ENCODE results near the gene LMO1. TPM values are rescaled to one million over a fixed set of nuclear protein-coding genes. Genes with fewer than 3 reads are reported as not detected.
A peak's percentile ranks its signal among the peaks of the same experiment; 100 is the strongest.

Gene LMO1
- total and polyA plus RNA-seq, 2 of the 8 experiments (the other 6 are each of a cell fraction or from before 2014, with no cell fraction given): 0.17 TPM; not detected in 1

DNA sequence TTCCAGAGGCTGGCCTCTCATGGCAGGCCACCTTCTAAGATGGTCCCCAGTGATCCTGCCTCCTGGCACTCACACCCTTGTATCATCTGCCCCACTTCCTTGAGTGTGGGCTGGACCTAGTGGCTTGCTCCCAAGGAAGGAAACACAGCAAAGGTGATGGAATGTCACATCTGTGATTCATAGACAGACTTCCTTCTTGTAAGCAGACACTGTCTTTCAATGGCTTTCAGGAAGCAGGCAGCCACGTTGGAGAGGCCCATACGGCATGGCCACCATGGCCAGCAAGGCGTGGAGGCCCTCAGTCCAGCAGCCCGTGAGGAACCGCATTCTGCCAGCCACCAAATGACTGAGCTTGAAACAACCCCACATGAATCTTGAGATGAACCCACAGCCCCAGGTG, 11.3 kb downstream of the LMO1 start:
- no peak overlapping the region for H4K91ac ChIP-seq (replicated peaks; ENCODE audit: insufficient read length, low read length)
- H3K4ac ChIP-seq (replicated peaks; ENCODE audit: insufficient read length, low read depth, low read length): no peak overlapping the region
- WGBS, 2 experiments (ENCODE audit: extremely low coverage in 1 of 2, insufficient coverage in 1 of 2, insufficient read length in 1 of 2, insufficient replicate concordance in 2 of 2, low coverage in 1 of 2, low lambda C conversion rate in 2 of 2, missing lambda C conversion rate in 1 of 2): 97% methylated on average over 5 of the region's 5 CpGs; no CpG with 5 or more reads in 1 of the 2 experiments
- H3K4me3 ChIP-seq (ENCODE audit: extremely low read depth in 1 of 4, insufficient read depth in 2 of 4, low read depth in 3 of 4, low read length in 4 of 4): no peak overlapping the region
- no peaks in the 10 kb centered on the region; a peak in 1 of 8 replicates for H3K36me3 ChIP-seq (ENCODE audit: control insufficient read depth in 2 of 4, insufficient read depth in 4 of 4, low read length in 3 of 4)
- H3K79me2 ChIP-seq (ENCODE audit: control insufficient read depth in 1 of 2, insufficient read depth in 2 of 2, low read length in 2 of 2): no peaks in the 10 kb centered on the region
- FAIRE-seq (no peak), DNase-seq (ENCODE audit: low read depth in 1 of 2, low spot score in 2 of 2) (peak in 1 of 2 experiments; percentile 14)
- no peak overlapping the region for H3K56ac ChIP-seq (replicated peaks; ENCODE audit: insufficient read length, low read depth, low read length)
- no peak overlapping the region for H4K5ac ChIP-seq (ENCODE audit: insufficient read length, low read depth, low read length)
- ChIA-PET POLR2A (ENCODE audit: partially characterized antibody) (no interaction called here), CTCF (ENCODE audit: partially characterized antibody) (interaction anchor here (0.6 to 16.6 kb wide), 8 partner anchors 11 to 974 kb away, joined by 3 to 171 read pairs (median 4); partner anchors contain the start of gene LMO1)
- no peak overlapping the region for H2AFZ ChIP-seq (ENCODE audit: low read length)
- H2BK15ac ChIP-seq (ENCODE audit: low read length): no peak overlapping the region
- H4K20me1 ChIP-seq (replicated peaks in 1 of 2; ENCODE audit: control insufficient read depth in 1 of 2, insufficient read depth in 2 of 2, low read length in 2 of 2): peaks cover 0 to 3% of the 10 kb centered on the region in 2 experiments
- H3K9me3 ChIP-seq (ENCODE audit: insufficient read depth in 2 of 2, low read depth in 1 of 2, low read length in 1 of 2): no peaks in the 10 kb centered on the region
- H4K8ac ChIP-seq (ENCODE audit: extremely low read depth, insufficient read depth, low read length): no peak overlapping the region
- H2BK5ac ChIP-seq (ENCODE audit: low read depth, low read length): no peak overlapping the region
- H3K4me2 ChIP-seq (ENCODE audit: insufficient read depth in 1 of 2, low read depth in 2 of 2, low read length in 2 of 2): no peak overlapping the region
- no peak overlapping the region for H3K9ac ChIP-seq (replicated peaks in 1 of 4; ENCODE audit: extremely low read depth in 1 of 4, low read depth in 3 of 4, low read length in 3 of 4)
- H3K23me2 ChIP-seq (ENCODE audit: low read depth, low read length): peaks cover 4% of the 10 kb centered on the region; the same call in 1 of the 2 replicates
- H3K14ac ChIP-seq (ENCODE audit: insufficient read length): no peak overlapping the region
- no peak for TF ChIP-seq CHD1 (IDR thresholded peaks at IDR 0.05; ENCODE audit: low read depth, low read length)
- no peak for TF ChIP-seq JUN (IDR thresholded peaks at IDR 0.05; ENCODE audit: low read depth, low read length)
- TF ChIP-seq, protein P1, sequence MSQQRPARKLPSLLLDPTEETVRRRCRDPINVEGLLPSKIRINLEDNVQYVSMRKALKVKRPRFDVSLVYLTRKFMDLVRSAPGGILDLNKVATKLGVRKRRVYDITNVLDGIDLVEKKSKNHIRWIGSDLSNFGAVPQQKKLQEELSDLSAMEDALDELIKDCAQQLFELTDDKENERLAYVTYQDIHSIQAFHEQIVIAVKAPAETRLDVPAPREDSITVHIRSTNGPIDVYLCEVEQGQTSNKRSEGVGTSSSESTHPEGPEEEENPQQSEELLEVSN (IDR thresholded peaks at IDR 0.05): no peak
- no peak for TF ChIP-seq KDM4A (IDR thresholded peaks at IDR 0.05; ENCODE audit: low read depth, low read length, severe bottlenecking)
- TF ChIP-seq NANOG (IDR thresholded peaks at IDR 0.05; ENCODE audit: insufficient read depth, low read depth, low read length, poor library complexity, severe bottlenecking): no peak
- no peak for TF ChIP-seq SRF (IDR thresholded peaks at IDR 0.05; ENCODE audit: low read depth, low read length)
- H2BK20ac ChIP-seq (ENCODE audit: low read length): no peak overlapping the region
- H2BK12ac ChIP-seq (ENCODE audit: low read depth, low read length): no peak overlapping the region
- no peak overlapping the region for H3K23ac ChIP-seq (ENCODE audit: insufficient read length)
- no peak overlapping the region for H2BK120ac ChIP-seq (replicated peaks; ENCODE audit: low read depth, low read length)
- H3K18ac ChIP-seq (ENCODE audit: extremely low read depth, low read length): no peak overlapping the region
- no peaks in the 10 kb centered on the region for H3K27me3 ChIP-seq (replicated peaks in 1 of 4; ENCODE audit: control insufficient read depth in 3 of 4, extremely low read depth in 1 of 4, insufficient read depth in 3 of 4, low read length in 3 of 4)
- no peaks in the 10 kb centered on the region for H3K79me1 ChIP-seq (ENCODE audit: low read depth, low read length)
- peaks cover 0 to 2% (median 0%) of the 10 kb centered on the region in 4 experiments; a peak in 1 of 7 replicates for H3K4me1 ChIP-seq (replicated peaks in 1 of 4; ENCODE audit: control insufficient read depth in 3 of 4, insufficient read depth in 4 of 4, low read length in 3 of 4)
- no peak overlapping the region for H3K27ac ChIP-seq (ENCODE audit: low read depth, low read length)
- H2AK5ac ChIP-seq (ENCODE audit: low read depth, low read length): no peak overlapping the region
